SKM-1 treated with dmso at 0.1 percent for 144 hours (cell line): Measurements from ENCODE around the gene KHDC3L.

Source experiments
- DNase-seq: peaks from one replicate; lab custom pipeline; 2025; ENCODE audit not compliant: unreplicated experiment; lab: John Stamatoyannopoulos, UW

The KHDC3L gene

GRCh38 chr6:73362358-73362757, at the start of gene KHDC3L:
Gene KHDC3L, plus strand, starts transcription at chr6:73362658. Its CDS starts 72 bp downstream, at chr6:73362730.
- no peak for DNase-seq

- DNase-seq, result no peak
Observed at GRCh38 chr6:73314577-73315492, 47.6 kb upstream of the KHDC3L start.

GRCh38 chr6:73323323-73323722, 39.1 kb upstream of the KHDC3L start:
- DNase-seq, result no peak

GRCh38 chr6:73325656-73326055, 36.8 kb upstream of the KHDC3L start:
- no peak for DNase-seq

- DNase-seq, result no peak
Observed at GRCh38 chr6:73328790-73329189, 33.7 kb upstream of the KHDC3L start.

GRCh38 chr6:73329201-73329600, 33.3 kb upstream of the KHDC3L start:
- no peak for DNase-seq

- DNase-seq, result no peak
Observed at GRCh38 chr6:73339340-73339739, 23.1 kb upstream of the KHDC3L start.

GRCh38 chr6:73340048-73340447, 22.4 kb upstream of the KHDC3L start:
- no peak for DNase-seq

GRCh38 chr6:73341335-73341734, 21.1 kb upstream of the KHDC3L start:
- no peak for DNase-seq

- DNase-seq, result no peak
Observed at GRCh38 chr6:73342174-73342573, 20.3 kb upstream of the KHDC3L start.

- no peak for DNase-seq
Observed at GRCh38 chr6:73343164-73343563, 19.3 kb upstream of the KHDC3L start.

- no peak for DNase-seq
Observed at GRCh38 chr6:73348550-73349204, 13.8 kb upstream of the KHDC3L start.

GRCh38 chr6:73349311-73349710, 13.1 kb upstream of the KHDC3L start:
- DNase-seq, result no peak

GRCh38 chr6:73353636-73354593, 8.5 kb upstream of the KHDC3L start, which contains the start of gene DPPA5:
Gene DPPA5, minus strand, starts transcription at chr6:73354276. Its CDS starts 51 bp downstream, at chr6:73354225.
- DNase-seq, result no peak

- DNase-seq, result no peak
Observed at GRCh38 chr6:73362869-73363536, 545 bp downstream of the KHDC3L start.

- no peak for DNase-seq
Observed at GRCh38 chr6:73363537-73363875, 1.0 kb downstream of the KHDC3L start.

- no peak for DNase-seq
Observed at GRCh38 chr6:73364121-73364520, 1.7 kb downstream of the KHDC3L start.

- no peak for DNase-seq
Observed at GRCh38 chr6:73364549-73364948, 2.1 kb downstream of the KHDC3L start.

- DNase-seq, result no peak
Observed at GRCh38 chr6:73367761-73368355, 5.4 kb downstream of the KHDC3L start.

- DNase-seq, result no peak
Observed at GRCh38 chr6:73368675-73369074, 6.2 kb downstream of the KHDC3L start.
